ENCODE measurements around the gene THRB. TPM values are rescaled to one million over a fixed set of nuclear protein-coding genes. Genes with fewer than 3 reads are reported as not detected.

The THRB gene
- total RNA-seq, 2 donors from 2014 or later, result 0.24 to 0.26 TPM

GRCh38 chr3:24518990-24519367 lies 24.3 kb upstream of the THRB start:
- Histone ChIP-seq H3K27me3 (ENCODE audit: control insufficient read depth, insufficient read depth, low read length, poor library complexity, severe bottlenecking) (peaks cover 70% of the 10 kb centered on the region), H3K4me3 (ENCODE audit: low read length) (no peak overlapping the region), H3K27ac (ENCODE audit: low read depth, low read length) (no peak overlapping the region), H3K36me3 (ENCODE audit: control insufficient read depth, insufficient read depth, low read length) (no peaks in the 10 kb centered on the region), H3K9ac (ENCODE audit: extremely low read depth, low read length, poor library complexity, severe bottlenecking) (no peak overlapping the region), H3K4me1 (ENCODE audit: control insufficient read depth, insufficient read depth, low read length) (peaks cover 7% of the 10 kb centered on the region), H3K9me3 (ENCODE audit: control insufficient read depth, low read length) (no peaks in the 10 kb centered on the region)
- Mint-ChIP-seq H3K27ac (no peak overlapping the region), H3K4me3 (no peak overlapping the region), H3K9me3 (no peaks in the 10 kb centered on the region), H3K36me3 (ENCODE audit: low read depth) (no peaks in the 10 kb centered on the region), H3K4me1 (peaks cover 11% of the 10 kb centered on the region), H3K27me3 (ENCODE audit: insufficient read depth) (peaks cover 66% of the 10 kb centered on the region)
- TF ChIP-seq, protein P1, sequence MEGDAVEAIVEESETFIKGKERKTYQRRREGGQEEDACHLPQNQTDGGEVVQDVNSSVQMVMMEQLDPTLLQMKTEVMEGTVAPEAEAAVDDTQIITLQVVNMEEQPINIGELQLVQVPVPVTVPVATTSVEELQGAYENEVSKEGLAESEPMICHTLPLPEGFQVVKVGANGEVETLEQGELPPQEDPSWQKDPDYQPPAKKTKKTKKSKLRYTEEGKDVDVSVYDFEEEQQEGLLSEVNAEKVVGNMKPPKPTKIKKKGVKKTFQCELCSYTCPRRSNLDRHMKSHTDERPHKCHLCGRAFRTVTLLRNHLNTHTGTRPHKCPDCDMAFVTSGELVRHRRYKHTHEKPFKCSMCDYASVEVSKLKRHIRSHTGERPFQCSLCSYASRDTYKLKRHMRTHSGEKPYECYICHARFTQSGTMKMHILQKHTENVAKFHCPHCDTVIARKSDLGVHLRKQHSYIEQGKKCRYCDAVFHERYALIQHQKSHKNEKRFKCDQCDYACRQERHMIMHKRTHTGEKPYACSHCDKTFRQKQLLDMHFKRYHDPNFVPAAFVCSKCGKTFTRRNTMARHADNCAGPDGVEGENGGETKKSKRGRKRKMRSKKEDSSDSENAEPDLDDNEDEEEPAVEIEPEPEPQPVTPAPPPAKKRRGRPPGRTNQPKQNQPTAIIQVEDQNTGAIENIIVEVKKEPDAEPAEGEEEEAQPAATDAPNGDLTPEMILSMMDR (conservative IDR thresholded peaks at IDR 0.05), result no peak
- 8 to 42% methylated on average over 2 to 4 of the region's 4 CpGs for WGBS, 2 experiments (ENCODE audit: insufficient coverage in 1 of 2, insufficient read length in 1 of 2)
- no peak for DNase-seq

GRCh38 chr3:24514119-24514518 lies 19.5 kb upstream of the THRB start:
- H3K9ac ChIP-seq (ENCODE audit: extremely low read depth, low read length, poor library complexity, severe bottlenecking), result no peak overlapping the region
- no peaks in the 10 kb centered on the region for H3K36me3 ChIP-seq (ENCODE audit: control insufficient read depth, insufficient read depth, low read length)
- H3K27ac Mint-ChIP-seq, result no peak overlapping the region
- no peaks in the 10 kb centered on the region for H3K9me3 Mint-ChIP-seq
- DNase-seq, result no peak
- H3K4me3 ChIP-seq (ENCODE audit: low read length), result no peak overlapping the region
- H3K4me1 ChIP-seq (ENCODE audit: control insufficient read depth, insufficient read depth, low read length), result no peaks in the 10 kb centered on the region
- H3K4me3 Mint-ChIP-seq, result no peak overlapping the region
- H3K9me3 ChIP-seq (ENCODE audit: control insufficient read depth, low read length), result no peaks in the 10 kb centered on the region
- peaks cover 28% of the 10 kb centered on the region for H3K27me3 Mint-ChIP-seq (ENCODE audit: insufficient read depth)
- H3K4me1 Mint-ChIP-seq, result no peaks in the 10 kb centered on the region
- H3K27ac ChIP-seq (ENCODE audit: low read depth, low read length), result no peak overlapping the region
- TF ChIP-seq, protein P1 (conservative IDR thresholded peaks at IDR 0.05), result no peak
- 91% methylated on average over 4 of the region's 4 CpGs; no CpG with 5 or more reads in 1 of the 2 experiments for WGBS, 2 experiments (ENCODE audit: insufficient coverage in 1 of 2, insufficient read length in 1 of 2)
- H3K27me3 ChIP-seq (ENCODE audit: control insufficient read depth, insufficient read depth, low read length, poor library complexity, severe bottlenecking), result peaks cover 37% of the 10 kb centered on the region
- no peaks in the 10 kb centered on the region for H3K36me3 Mint-ChIP-seq (ENCODE audit: low read depth)

GRCh38 chr3:24513463-24513862 lies 18.8 kb upstream of the THRB start:
- WGBS, 2 experiments (ENCODE audit: insufficient coverage in 1 of 2, insufficient read length in 1 of 2), result 71 to 77% methylated on average over 1 of the region's 1 CpG
- DNase-seq, result no peak
- Mint-ChIP-seq H3K36me3 (ENCODE audit: low read depth) (no peaks in the 10 kb centered on the region), H3K4me3 (no peak overlapping the region), H3K4me1 (no peaks in the 10 kb centered on the region), H3K27ac (no peak overlapping the region), H3K27me3 (ENCODE audit: insufficient read depth) (peaks cover 21% of the 10 kb centered on the region), H3K9me3 (no peaks in the 10 kb centered on the region)
- H3K9me3 ChIP-seq (ENCODE audit: control insufficient read depth, low read length), result no peaks in the 10 kb centered on the region
- H3K9ac ChIP-seq (ENCODE audit: extremely low read depth, low read length, poor library complexity, severe bottlenecking), result no peak overlapping the region
- TF ChIP-seq, protein P1 (conservative IDR thresholded peaks at IDR 0.05), result no peak
- H3K4me3 ChIP-seq (ENCODE audit: low read length), result no peak overlapping the region
- H3K4me1 ChIP-seq (ENCODE audit: control insufficient read depth, insufficient read depth, low read length), result no peaks in the 10 kb centered on the region
- no peaks in the 10 kb centered on the region for H3K36me3 ChIP-seq (ENCODE audit: control insufficient read depth, insufficient read depth, low read length)
- peaks cover 31% of the 10 kb centered on the region for H3K27me3 ChIP-seq (ENCODE audit: control insufficient read depth, insufficient read depth, low read length, poor library complexity, severe bottlenecking)
- no peak overlapping the region for H3K27ac ChIP-seq (ENCODE audit: low read depth, low read length)
